HepG2 (cell line): ENCODE results near the gene BHLHA9. TPM values are rescaled to one million over a fixed set of nuclear protein-coding genes. Genes with fewer than 3 reads are reported as not detected.

ENCODE experiments used
- ATAC-seq: fragments of 200-7000 bp; cut with Tn5 transposase; 3 replicates; pipeline ENCODE4 v1.9.1; 2020; ENCODE audit warnings: mild to moderate bottlenecking, moderate library complexity
- BruUV-seq: library from RNA; stranded (reverse); fragments of 400-500 nt; replicated peaks from 2 replicates; lab custom pipeline; 2021; lab: Mats Ljungman, UMichigan
- CTCF ChIA-PET: fragments of 300-600 bp; formaldehyde crosslinking; extraction: SDS; loops from one replicate; lab custom pipeline; 2021; ENCODE audit warnings: low total read pairs, inconsistent platforms, low intra/inter-chr PET ratio; lab: Yijun Ruan, JAX
- POLR2A ChIA-PET: fragments of 350-600 bp; sonication (Branson Sonifier 250); formaldehyde crosslinking; loops from one replicate; lab custom pipeline; 2020; ENCODE audit warnings: antibody characterized with exemption, inconsistent platforms; lab: Yijun Ruan, JAX
- DNase-seq: peaks from one replicate; pipeline ENCODE4 v3.0.0-alpha.2; 2015; ENCODE audit warnings: low spot score
- FAIRE-seq: peaks from 3 replicates; lab custom pipeline; 2011; peaks lifted over from hg19 to GRCh38; lab: Jason Lieb, UNC
- H2AFZ ChIP-seq: one replicate; pipeline ENCODE4 v1.6.1; 2011; ENCODE audit warnings: low read length, inconsistent platforms
- H3K27ac ChIP-seq: fragments of 300-600 bp; 3 replicates; pipeline ENCODE4 v1.8.0; 2011; ENCODE audit warnings: mixed run types, mild to moderate bottlenecking, mixed read lengths, low read length, inconsistent platforms; ENCODE audit not compliant: insufficient read depth; ENCODE audit errors: extremely low read length
- H3K27me3 ChIP-seq, 2 experiments: fragments of 200-600 bp in 1 of 2; 2 replicates in 1 of 2; 3 replicates in 1 of 2; pipeline versions ENCODE4 v1.6.0 to v1.8.0; 2011; ENCODE audit warnings: low read length in 2 of 2, mild to moderate bottlenecking in 2 of 2, moderate library complexity in 2 of 2, inconsistent platforms in 1 of 2; ENCODE audit not compliant: insufficient read depth in 2 of 2, control insufficient read depth in 1 of 2
- H3K36me3 ChIP-seq, 2 experiments: fragments of 200-600 bp in 1 of 2; replicated peaks in 1 of 2; 2 replicates in 1 of 2; 3 replicates in 1 of 2; pipeline versions ENCODE4 v1.5.1 to v1.8.0; 2011; ENCODE audit warnings: low read length in 2 of 2, inconsistent platforms in 1 of 2; ENCODE audit not compliant: insufficient read depth in 2 of 2, control insufficient read depth in 1 of 2
- H3K4me1 ChIP-seq: 2 replicates; pipeline ENCODE4 v1.5.1; 2012; ENCODE audit warnings: low read length, inconsistent platforms; ENCODE audit not compliant: insufficient read depth
- H3K4me2 ChIP-seq: 2 replicates; pipeline ENCODE4 v1.6.0; 2011; ENCODE audit warnings: low read depth, low read length, inconsistent platforms
- H3K4me3 ChIP-seq, 3 experiments: fragments of 200-600 bp in 1 of 3; sonication (generic), shearing (Covaris generic) in 1 of 3; replicated peaks in 1 of 3; 2 replicates each; pipeline ENCODE4 v1.5.1; 2011 to 2016; ENCODE audit warnings: low read length in 3 of 3, inconsistent platforms in 2 of 3, low read depth in 2 of 3, mild to moderate bottlenecking in 2 of 3, control low read depth in 1 of 3, mixed read lengths in 1 of 3; ENCODE audit not compliant: insufficient read depth in 1 of 3
- H3K79me2 ChIP-seq: one replicate; pipeline ENCODE4 v1.6.1; 2011; ENCODE audit warnings: low read length, inconsistent platforms; ENCODE audit not compliant: insufficient read depth
- H3K9ac ChIP-seq: 2 replicates; pipeline ENCODE4 v1.6.0; 2011; ENCODE audit warnings: mild to moderate bottlenecking, low read depth, low read length, inconsistent platforms; ENCODE audit not compliant: insufficient read depth
- H3K9me3 ChIP-seq: 2 replicates; pipeline ENCODE4 v1.5.1; 2012; ENCODE audit warnings: mild to moderate bottlenecking, low read length
- H4K20me1 ChIP-seq: 2 replicates; pipeline ENCODE4 v1.6.0; 2011; ENCODE audit warnings: inconsistent platforms, mild to moderate bottlenecking, low read length, moderate library complexity; ENCODE audit not compliant: insufficient read depth
- HES4 ChIP-seq: sonication (generic); formaldehyde crosslinking; IDR thresholded peaks from 2 replicates; pipeline ENCODE4 v1.9.0; 2021; ENCODE audit warnings: mild to moderate bottlenecking, missing genetic modification reagents, borderline replicate concordance
- HNRNPL ChIP-seq: fragments of 200-400 bp; formaldehyde crosslinking; IDR thresholded peaks from 2 replicates; pipeline ENCODE4 v1.6.1; 2017; ENCODE audit warnings: mild to moderate bottlenecking, low read depth, low read length
- IKZF4 ChIP-seq: sonication (generic); formaldehyde crosslinking; IDR thresholded peaks from 2 replicates; pipeline ENCODE4 v1.5.1; 2020; ENCODE audit warnings: borderline replicate concordance, mild to moderate bottlenecking, low read depth, missing genetic modification reagents; ENCODE audit errors: not compliant biosample characterization
- RBM39 ChIP-seq: fragments of 200-400 bp; formaldehyde crosslinking; IDR thresholded peaks from one replicate; pipeline ENCODE4 v1.6.1; 2018; ENCODE audit warnings: antibody characterized with exemption, mild to moderate bottlenecking, low read depth, low read length; ENCODE audit not compliant: poor library complexity, severe bottlenecking
- RORA ChIP-seq: sonication (generic); formaldehyde crosslinking; IDR thresholded peaks from 2 replicates; pipeline ENCODE4 v1.5.0; 2020; ENCODE audit warnings: mild to moderate bottlenecking, missing genetic modification reagents, moderate library complexity
- ZNF691 ChIP-seq: sonication (generic); formaldehyde crosslinking; IDR thresholded peaks from 2 replicates; pipeline ENCODE4 v1.4.0; 2020; ENCODE audit warnings: missing genetic modification reagents, low read depth, mild to moderate bottlenecking, borderline replicate concordance
- WGBS: methylation state at CpG from one replicate; pipeline ENCODE4 v1.1.6; 2017; ENCODE audit warnings: low lambda C conversion rate; 5-methylcytosine and 5-hydroxymethylcytosine counted together
- in situ Hi-C: cut with HindIII; loops from 2 replicates; pipeline ENCODE4 v1.10.0; 2017; ENCODE audit warnings: low pct_unique_long_range_greater_than_20kb; ENCODE audit not compliant: extremely low pct_ligation_motif_present
- intact Hi-C: fragments of 100-400 bp; cut with micrococcal nuclease; formaldehyde crosslinking; loops from one replicate; pipeline ENCODE4 v1.10.0; 2022; ENCODE audit not compliant: unreplicated experiment
- polyA plus RNA-seq, 8 experiments: library from polyadenylated mRNA; depleted of rRNA in 3 of 8; stranded (reverse) in 7 of 8; unstranded in 1 of 8; fragments of >200 nt; fragmentation: Illumina TruSeq in 4 of 8; extraction: Trizol in 4 of 8; gene quantifications; 2 replicates each; pipeline versions ENCODE4 v1.2.1 to v1.2.3, GENCODE V29; 2011 to 2016; ENCODE audit warnings: low read depth in 4 of 8, missing spikeins in 1 of 8, mixed read lengths in 1 of 8; ENCODE audit not compliant: insufficient read depth in 1 of 8
- total RNA-seq, 5 experiments: library from RNA; depleted of rRNA; stranded (reverse); fragments of >200 nt; fragmentation: Illumina TruSeq; extraction: Trizol; gene quantifications; 2 replicates each; pipeline ENCODE4 v1.2.3, GENCODE V29; 2016; ENCODE audit warnings: low read depth in 1 of 5
- TF ChIP-seq, protein P1 (sequence below): sonication (generic); formaldehyde crosslinking; IDR thresholded peaks from 2 replicates; pipeline ENCODE4 v1.4.0; 2020; ENCODE audit warnings: missing genetic modification reagents
- TF ChIP-seq, protein P2 (sequence below): sonication (generic); formaldehyde crosslinking; IDR thresholded peaks from 2 replicates; pipeline ENCODE4 v1.5.1; 2020; ENCODE audit warnings: mild to moderate bottlenecking, missing genetic modification reagents, borderline replicate concordance
- TF ChIP-seq, protein P3 (sequence below): sonication (generic); formaldehyde crosslinking; IDR thresholded peaks from 2 replicates; pipeline ENCODE4 v1.8.0; 2022; ENCODE audit warnings: low read depth, missing genetic modification reagents

Gene BHLHA9
- total and polyA plus RNA-seq, 2 of the 13 experiments (the other 11 are each of a cell fraction or from before 2014, with no cell fraction given), result not detected

DNA sequence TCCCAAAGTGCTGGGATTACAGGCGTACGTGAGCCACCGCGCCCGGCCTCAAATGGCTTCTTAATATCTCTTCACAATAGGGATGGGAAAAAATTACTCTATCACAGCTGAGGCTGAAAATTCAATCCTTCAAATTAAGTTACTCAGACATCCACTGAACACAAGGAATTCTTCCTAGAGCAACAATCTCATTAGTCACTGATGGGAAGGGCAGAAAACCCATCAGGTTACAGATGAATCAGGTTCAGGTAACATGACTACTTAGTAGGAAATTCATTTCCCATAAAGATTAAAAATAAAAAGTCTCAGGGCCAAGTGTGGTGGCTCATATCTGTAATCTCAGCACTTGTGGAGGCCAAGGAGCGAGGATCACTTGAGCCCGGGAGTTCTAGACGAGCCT, 47.9 kb upstream of the BHLHA9 start (continued):
- TF ChIP-seq, protein P1, sequence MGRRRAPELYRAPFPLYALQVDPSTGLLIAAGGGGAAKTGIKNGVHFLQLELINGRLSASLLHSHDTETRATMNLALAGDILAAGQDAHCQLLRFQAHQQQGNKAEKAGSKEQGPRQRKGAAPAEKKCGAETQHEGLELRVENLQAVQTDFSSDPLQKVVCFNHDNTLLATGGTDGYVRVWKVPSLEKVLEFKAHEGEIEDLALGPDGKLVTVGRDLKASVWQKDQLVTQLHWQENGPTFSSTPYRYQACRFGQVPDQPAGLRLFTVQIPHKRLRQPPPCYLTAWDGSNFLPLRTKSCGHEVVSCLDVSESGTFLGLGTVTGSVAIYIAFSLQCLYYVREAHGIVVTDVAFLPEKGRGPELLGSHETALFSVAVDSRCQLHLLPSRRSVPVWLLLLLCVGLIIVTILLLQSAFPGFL (CRISPR knock-in tag), result no peak
- TF ChIP-seq, all 625 proteins: peak for 0

DNA sequence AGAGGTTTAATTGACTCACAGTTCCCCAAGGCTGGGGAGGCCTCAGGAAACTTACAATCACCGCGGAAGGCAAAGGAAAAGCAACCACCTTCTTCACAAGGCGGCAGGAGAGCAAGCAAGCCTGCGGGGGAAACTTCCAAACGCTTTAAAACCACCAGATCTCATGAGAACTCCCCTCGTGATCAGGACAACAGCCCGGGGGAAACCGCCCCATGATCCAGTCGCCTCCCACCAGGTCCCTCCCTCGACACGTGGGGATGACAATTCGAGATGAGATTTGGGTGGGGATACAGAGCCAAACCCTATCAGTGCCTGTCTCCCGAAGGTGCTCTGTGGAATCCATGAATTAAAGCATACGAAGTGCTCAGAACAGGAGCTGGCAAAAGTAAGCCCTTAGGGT, 46.6 kb upstream of the BHLHA9 start:
- no peak overlapping the region for H3K27ac ChIP-seq
- peaks cover 6% of the 10 kb centered on the region; the same call in 1 of the 2 replicates for H4K20me1 ChIP-seq
- H3K27me3 ChIP-seq, result peaks cover 9 to 38% of the 10 kb centered on the region in 2 experiments; a peak in 4 of 5 replicates
- 57% methylated on average over 14 of the region's 14 CpGs for WGBS
- TF ChIP-seq ZNF691 (CRISPR knock-in tag) (no peak), RORA (no peak), HNRNPL (no peak), IKZF4 (CRISPR knock-in tag) (no peak), HES4 (CRISPR knock-in tag) (no peak), RBM39 (no peak)
- TF ChIP-seq, protein P2, sequence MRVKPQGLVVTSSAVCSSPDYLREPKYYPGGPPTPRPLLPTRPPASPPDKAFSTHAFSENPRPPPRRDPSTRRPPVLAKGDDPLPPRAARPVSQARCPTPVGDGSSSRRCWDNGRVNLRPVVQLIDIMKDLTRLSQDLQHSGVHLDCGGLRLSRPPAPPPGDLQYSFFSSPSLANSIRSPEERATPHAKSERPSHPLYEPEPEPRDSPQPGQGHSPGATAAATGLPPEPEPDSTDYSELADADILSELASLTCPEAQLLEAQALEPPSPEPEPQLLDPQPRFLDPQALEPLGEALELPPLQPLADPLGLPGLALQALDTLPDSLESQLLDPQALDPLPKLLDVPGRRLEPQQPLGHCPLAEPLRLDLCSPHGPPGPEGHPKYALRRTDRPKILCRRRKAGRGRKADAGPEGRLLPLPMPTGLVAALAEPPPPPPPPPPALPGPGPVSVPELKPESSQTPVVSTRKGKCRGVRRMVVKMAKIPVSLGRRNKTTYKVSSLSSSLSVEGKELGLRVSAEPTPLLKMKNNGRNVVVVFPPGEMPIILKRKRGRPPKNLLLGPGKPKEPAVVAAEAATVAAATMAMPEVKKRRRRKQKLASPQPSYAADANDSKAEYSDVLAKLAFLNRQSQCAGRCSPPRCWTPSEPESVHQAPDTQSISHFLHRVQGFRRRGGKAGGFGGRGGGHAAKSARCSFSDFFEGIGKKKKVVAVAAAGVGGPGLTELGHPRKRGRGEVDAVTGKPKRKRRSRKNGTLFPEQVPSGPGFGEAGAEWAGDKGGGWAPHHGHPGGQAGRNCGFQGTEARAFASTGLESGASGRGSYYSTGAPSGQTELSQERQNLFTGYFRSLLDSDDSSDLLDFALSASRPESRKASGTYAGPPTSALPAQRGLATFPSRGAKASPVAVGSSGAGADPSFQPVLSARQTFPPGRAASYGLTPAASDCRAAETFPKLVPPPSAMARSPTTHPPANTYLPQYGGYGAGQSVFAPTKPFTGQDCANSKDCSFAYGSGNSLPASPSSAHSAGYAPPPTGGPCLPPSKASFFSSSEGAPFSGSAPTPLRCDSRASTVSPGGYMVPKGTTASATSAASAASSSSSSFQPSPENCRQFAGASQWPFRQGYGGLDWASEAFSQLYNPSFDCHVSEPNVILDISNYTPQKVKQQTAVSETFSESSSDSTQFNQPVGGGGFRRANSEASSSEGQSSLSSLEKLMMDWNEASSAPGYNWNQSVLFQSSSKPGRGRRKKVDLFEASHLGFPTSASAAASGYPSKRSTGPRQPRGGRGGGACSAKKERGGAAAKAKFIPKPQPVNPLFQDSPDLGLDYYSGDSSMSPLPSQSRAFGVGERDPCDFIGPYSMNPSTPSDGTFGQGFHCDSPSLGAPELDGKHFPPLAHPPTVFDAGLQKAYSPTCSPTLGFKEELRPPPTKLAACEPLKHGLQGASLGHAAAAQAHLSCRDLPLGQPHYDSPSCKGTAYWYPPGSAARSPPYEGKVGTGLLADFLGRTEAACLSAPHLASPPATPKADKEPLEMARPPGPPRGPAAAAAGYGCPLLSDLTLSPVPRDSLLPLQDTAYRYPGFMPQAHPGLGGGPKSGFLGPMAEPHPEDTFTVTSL (CRISPR knock-in tag), result no peak
- TF ChIP-seq, protein P3, sequence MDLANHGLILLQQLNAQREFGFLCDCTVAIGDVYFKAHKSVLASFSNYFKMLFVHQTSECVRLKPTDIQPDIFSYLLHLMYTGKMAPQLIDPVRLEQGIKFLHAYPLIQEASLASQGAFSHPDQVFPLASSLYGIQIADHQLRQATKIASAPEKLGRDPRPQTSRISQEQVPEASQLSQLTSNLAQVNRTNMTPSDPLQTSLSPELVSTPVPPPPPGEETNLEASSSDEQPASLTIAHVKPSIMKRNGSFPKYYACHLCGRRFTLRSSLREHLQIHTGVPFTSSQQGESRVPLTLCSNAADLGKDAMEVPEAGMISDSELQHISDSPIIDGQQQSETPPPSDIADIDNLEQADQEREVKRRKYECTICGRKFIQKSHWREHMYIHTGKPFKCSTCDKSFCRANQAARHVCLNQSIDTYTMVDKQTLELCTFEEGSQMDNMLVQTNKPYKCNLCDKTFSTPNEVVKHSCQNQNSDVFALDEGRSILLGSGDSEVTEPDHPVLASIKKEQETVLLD, result no peak
- TF ChIP-seq, all 625 proteins: peak for 0
- no peaks in the 10 kb centered on the region for H3K9me3 ChIP-seq
- no TSS peak for BruUV-seq
- no peak overlapping the region for H3K4me3 ChIP-seq
- H3K79me2 ChIP-seq, result no peaks in the 10 kb centered on the region
- H3K4me2 ChIP-seq, result no peak overlapping the region
- no peaks in the 10 kb centered on the region for H3K36me3 ChIP-seq
- CTCF ChIA-PET, result no interaction called here
- in situ Hi-C loops, result no loop called here
- intact Hi-C loops, result no loop called here
- POLR2A ChIA-PET, result no interaction called here
- DNase-seq (no peak), ATAC-seq (no peak), FAIRE-seq (no peak)
- 0 out of 2 replicates have a peak, but pooled peaks cover 6% of the 10 kb centered on the region for H3K4me1 ChIP-seq
- H2AFZ ChIP-seq, result no peak overlapping the region
- no peak overlapping the region for H3K9ac ChIP-seq
